HG03175 (cell line): ENCODE measurements around the gene GABRG3.
"Not testable (repeated sequence)": the region's sequence is repeated elsewhere in the genome, so short reads cannot be mapped to it uniquely, and the experiment has no call there.

ENCODE experiments used
- ATAC-seq: cut with Tn5 transposase; IDR thresholded peaks from one replicate; pipeline ENCODE4 v1.9.1; 2021; ENCODE audit warnings: mild to moderate bottlenecking, moderate library complexity; ENCODE audit not compliant: unreplicated experiment

Gene GABRG3

DNA sequence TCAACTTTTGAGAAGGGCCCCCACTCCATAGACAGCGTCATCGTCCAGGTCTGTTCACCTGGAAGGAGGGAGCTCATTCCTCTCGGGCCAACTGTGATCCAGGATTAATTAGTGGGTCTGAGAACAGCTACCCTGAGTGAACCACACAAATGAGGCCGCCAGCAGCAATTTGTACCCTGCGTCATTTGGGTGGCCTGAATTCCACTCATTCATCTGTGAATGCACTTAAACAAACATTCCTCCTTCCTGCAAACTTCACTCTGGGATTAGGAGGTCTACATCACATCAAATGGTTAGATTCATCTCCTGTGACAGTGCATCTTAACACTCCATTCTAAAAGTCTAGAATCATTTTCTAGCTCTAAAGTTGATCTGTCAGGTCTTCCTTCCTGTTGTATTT is 201.8 kb downstream of the GABRG3 start:
- no peak for ATAC-seq

DNA sequence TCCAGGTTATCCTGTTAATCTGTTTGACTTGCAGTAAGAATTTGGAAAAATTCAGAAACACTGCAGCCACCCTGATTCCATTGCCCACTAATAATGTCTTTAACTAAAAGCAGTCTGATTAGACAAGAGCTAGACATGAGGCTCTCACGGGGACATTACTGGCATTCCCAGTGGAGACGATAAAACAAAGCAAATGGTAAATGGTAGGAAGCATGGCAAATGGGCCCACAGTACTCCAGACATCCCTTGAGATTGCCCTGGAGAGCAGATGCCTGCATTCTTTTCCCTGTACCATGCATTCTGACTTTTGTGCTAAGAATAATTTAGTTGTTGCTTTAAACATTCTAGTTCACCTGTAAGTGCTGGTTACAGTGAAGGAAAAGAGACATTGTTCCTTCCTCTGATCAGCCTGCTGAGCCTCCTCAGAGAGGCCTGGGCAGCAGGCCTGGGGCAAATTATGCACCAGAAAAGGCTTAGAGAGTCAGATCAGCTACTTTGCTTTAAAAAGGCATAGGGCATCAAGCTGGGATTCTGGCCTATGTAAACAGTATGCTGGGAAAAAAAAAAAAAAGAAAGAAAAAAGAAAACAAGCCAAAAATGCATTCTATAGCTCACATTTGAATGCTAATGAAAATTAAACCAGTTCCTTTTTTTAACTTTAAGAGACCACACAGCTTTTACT is 204.6 kb downstream of the GABRG3 start:
- no peak for ATAC-seq

DNA sequence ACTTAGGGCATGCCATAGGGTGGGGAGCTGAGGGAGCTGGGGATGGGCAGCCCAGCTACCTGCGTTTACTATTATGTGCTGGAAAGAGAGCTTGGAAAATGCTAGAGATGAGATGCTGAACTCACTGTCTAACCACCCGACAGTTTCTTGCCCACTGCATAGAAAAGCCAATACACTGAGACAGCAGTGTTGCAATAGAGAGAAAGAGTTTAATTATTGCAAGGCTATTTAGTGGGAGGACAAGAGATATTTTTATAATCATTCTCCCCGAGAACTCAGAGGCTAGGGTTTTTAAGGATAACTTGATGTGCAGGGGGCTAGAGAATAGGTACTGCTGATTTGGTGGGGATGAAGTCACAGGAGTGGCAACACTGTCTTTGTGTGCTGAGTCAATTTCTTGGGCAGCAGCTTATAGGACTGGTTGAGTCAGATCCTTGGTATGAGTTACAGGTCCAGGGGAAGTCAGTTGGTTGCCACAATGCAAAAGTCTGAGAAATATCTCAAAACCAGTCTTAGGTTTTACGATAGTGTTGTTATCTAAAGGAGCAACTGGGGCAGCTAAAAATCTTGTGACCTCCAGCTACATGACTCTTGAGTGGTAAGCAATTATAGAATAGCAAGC is 205.9 kb downstream of the GABRG3 start:
- ATAC-seq = no peak

- ATAC-seq = no peak
Observed at GRCh38 chr15:27179789-27180188, 208.8 kb downstream of the GABRG3 start.

DNA sequence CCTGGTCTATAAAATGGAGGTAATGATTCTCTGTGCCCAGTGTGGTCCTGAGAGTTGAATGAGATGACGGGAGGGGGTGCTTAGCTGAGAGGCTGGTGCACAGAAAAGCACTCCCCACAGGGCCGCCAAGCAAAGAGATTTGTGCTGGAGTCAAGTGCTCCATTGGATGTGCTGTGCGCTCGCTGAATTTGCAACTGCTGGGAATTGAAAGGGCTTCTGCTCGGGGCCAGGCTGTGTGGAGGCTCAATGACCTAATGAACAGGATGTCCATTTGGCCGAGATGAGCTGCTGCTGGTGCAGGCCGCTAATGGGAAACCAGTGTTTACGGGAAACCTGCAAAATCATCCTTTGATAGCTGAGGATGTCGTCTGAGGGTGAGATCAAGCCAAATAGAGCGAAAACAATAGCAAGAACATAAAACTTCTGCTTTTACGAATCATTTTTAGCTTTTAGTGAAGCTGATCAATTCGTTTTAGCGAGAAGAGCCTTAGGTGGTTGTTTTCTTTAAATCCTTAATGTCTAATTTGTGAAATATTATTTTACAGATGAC is 211.7 kb downstream of the GABRG3 start:
- no peak for ATAC-seq

- no peak for ATAC-seq
Observed at GRCh38 chr15:27183201-27183600, 212.2 kb downstream of the GABRG3 start.

- not testable (repeated sequence) for ATAC-seq
Observed at GRCh38 chr15:27191515-27191914, 220.5 kb downstream of the GABRG3 start.

DNA sequence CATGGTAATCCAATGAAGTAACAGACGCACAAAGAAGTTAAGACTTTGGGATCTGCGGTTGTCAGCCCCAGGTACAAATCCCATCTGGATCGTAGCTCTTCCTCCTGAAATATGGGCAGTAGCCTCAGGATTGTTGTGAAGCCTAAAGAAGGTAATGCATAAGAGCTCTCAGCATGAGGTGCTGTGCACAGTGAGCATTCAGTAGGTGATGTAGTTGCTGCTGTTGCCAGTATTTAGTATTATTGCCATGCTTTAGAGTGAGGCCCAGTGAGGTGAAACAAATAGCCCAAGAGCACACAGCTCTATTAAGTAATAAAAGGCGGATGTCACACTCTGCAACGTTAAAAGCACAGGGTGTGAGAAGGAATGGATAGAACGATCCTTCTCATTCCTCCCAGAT is 225.7 kb downstream of the GABRG3 start:
- no peak for ATAC-seq

GRCh38 chr15:27201425-27201824 is 230.4 kb downstream of the GABRG3 start:
- no peak for ATAC-seq

- no peak for ATAC-seq
Observed at GRCh38 chr15:27210176-27210575, 239.2 kb downstream of the GABRG3 start.

DNA sequence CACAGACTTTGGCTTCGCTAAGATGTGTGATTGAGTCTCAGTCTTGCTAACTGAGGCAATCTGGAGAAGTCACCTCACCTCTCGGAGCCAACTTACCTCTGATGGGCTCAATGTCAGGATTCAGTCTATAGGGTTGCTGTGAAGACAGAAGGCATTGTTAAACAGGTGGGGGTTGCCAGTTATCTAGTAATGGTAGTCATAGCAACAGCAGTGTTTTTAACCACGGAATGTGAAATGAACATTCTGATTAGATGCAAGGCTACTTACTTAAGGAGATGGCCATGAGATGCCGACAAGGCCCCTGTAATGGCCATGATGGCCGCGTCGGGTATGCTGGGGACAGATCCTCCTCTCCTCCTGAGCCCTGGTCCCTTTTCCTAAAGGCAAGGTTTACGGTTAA is 243.1 kb downstream of the GABRG3 start:
- ATAC-seq = no peak

DNA sequence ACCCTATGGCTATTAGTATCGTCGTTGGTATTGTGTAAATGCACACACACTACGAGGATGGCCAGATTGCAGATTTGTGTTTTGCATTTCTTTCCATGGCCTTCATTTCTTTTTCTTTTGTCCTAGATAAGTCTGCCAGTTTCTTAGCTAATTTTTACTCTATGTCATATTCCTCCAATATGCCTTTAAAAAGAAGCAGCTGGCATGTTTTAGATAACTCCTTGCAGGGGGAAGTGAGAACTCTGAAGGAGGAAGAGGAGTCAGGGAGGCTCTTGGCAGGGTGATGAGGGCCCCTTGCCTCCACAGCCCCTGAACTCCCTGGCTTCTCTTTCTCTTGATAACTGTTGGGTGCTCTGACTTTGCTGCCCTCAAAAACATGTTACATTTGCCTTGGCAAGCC is 244.0 kb downstream of the GABRG3 start:
- no peak for ATAC-seq

GRCh38 chr15:27218426-27218825 is 247.4 kb downstream of the GABRG3 start:
- ATAC-seq = no peak

DNA sequence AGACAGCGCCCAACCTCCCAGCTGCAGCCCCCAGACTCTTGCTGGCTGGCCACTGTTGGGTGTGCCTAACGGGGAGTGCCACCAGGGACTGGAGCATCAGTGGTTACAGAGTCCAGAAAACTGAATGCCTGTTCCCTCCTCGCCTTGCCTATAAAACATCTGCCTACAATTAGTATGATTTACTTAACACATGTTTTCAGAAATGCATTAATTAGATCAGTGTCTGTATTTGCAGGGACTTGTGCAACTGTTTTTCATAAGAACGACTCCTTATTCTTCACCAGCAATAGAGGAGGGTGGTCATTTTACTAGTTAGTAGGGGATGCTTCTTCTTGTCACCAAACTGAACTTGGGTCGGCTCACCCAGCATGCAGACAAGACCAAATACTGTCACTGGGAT is 248.7 kb downstream of the GABRG3 start:
- ATAC-seq = no peak

DNA sequence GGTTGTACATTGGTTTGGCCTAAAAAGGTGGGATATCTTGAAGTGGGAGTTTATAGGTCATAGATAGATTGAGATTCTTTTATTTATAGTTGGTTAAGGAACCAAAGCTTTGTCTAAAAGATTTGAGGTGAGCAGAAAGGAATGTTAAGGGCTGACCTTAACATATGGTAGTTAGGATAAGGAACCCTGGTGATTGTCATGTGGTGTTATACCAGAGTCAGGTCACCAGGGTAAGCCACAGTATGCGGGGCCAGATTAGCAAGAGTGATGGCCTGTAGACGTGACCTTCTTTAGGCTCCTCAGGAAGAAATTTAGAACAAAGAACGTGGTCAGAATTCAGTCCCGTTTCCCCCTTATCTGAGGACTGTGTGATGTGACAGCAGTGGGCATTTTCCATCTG is 249.2 kb downstream of the GABRG3 start:
- ATAC-seq = no peak

GRCh38 chr15:27222479-27222878 is 251.5 kb downstream of the GABRG3 start:
- ATAC-seq = no peak

DNA sequence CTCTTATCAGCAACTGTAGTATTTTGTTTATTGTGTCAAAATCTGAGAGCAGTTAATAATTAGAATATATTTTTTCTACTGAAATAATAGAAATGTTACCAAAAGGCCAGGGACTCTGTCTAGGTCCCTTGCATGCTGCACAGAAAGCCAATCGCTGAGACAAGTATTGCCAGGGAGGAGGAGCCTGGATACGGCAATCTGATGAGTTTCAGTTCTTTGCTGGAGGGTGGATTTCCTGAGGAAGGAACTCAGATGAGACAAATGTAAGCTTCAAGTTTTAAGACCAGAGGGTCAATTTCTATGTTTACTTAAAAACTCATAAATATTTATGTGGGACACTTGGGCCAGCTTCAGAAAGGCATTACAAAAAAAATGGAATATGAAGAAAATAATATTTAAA is 252.2 kb downstream of the GABRG3 start:
- no peak for ATAC-seq

DNA sequence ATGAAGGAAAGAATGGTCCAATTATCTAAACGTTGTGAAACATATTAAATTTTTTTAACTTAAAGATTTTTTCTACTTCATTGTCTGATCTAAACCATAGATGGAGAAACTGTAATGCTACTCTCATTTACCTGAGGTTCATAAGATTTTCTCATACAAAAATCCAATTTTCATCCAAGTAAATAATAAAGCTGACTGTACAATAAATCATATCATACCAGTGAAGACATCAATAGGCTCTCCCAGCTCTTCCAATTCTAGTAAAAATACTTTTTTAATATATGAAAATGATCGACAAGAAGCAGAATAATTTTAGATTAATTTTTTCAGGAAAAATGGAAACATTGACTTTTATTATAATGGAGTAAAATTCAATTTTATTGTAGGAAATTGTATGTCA is 260.8 kb downstream of the GABRG3 start:
- no peak for ATAC-seq

DNA sequence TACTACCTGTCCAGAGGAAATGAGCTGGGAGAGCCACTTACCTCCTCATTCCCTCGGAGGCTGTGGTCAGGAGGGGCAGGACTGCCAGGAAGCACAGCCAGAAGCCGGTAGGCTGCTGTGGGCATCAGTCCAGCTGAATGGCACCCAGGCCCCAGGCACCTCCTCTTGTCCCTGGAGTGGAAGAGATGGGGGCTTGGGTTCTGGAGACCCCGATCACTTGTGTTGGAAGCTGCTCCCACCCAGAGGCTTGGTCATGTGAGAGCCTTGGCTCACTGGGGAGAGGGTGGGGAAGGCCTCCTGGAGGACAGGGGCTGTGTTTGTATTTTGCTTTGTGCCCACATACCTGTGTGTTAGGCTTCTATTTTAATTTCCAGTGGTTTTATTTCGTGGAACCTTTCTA is 261.9 kb downstream of the GABRG3 start:
- no peak for ATAC-seq

GRCh38 chr15:27234593-27234992 is 263.6 kb downstream of the GABRG3 start:
- ATAC-seq = no peak

DNA sequence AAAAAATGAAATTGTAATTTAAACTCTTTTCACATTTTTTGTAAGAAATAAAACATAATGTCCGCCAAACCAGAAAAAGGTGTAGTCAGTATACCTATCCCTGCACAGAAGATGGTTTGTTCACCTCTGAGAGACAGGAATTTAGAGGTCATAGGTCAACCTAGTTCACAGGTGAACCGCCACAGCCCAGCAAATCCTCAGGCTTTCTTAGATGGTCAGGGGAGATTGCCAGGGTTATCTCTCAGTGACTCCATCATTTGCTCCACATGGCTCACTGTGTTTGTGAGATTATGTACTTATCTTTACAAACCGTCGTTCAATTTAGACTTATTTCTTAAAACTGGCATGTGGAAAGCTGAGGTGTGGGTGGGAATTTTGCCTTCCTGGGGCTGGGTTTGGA is 264.2 kb downstream of the GABRG3 start:
- no peak for ATAC-seq

GRCh38 chr15:27235681-27236080 is 264.7 kb downstream of the GABRG3 start:
- ATAC-seq = no peak
